ENCODE measurements around the gene CFAP53.
A peak's percentile ranks its signal among the peaks of the same experiment; 100 is the strongest.

Gene CFAP53

GRCh38 chr18:50266248-50266704, at the start of gene CFAP53:
CFAP53 (minus strand) TSS chr18:50266495; CDS start chr18:50266404, 91 bp downstream.
- H3K79me2 ChIP-seq (ENCODE audit: low read length): no peaks in the 10 kb centered on the region
- H3K9me3 ChIP-seq (replicated peaks; ENCODE audit: insufficient read depth, low read length): no peaks in the 10 kb centered on the region
- no peaks in the 10 kb centered on the region for H3K27me3 ChIP-seq (replicated peaks; ENCODE audit: insufficient read depth, low read length)
- H3F3A ChIP-seq (ENCODE audit: insufficient read depth, low read length): peaks cover 20% of the 10 kb centered on the region; the same call in 1 of the 2 replicates
- TF ChIP-seq EZH2 (optimal IDR thresholded peaks at IDR 0.05; ENCODE audit: low read depth, low read length) (no peak), CTCF (IDR thresholded peaks at IDR 0.05; ENCODE audit: low read length) (no peak), EZH2phosphoT487 (IDR thresholded peaks at IDR 0.05; ENCODE audit: low read length) (no peak)
- peak within 1 kb of the TSS; percentile 74 for H3K4me3 ChIP-seq (ENCODE audit: low read length)
- H3K27ac ChIP-seq (ENCODE audit: low read length): peak within 1 kb of the TSS; percentile 33; the same call in 1 of the 2 replicates
- peak within 1 kb of the TSS; percentile 74 for H2AFZ ChIP-seq (ENCODE audit: low read length)
- no peaks in the 10 kb centered on the region for H3K9me2 ChIP-seq (replicated peaks; ENCODE audit: insufficient read depth, low read length)
- no peaks in the 10 kb centered on the region for H4K20me1 ChIP-seq (ENCODE audit: insufficient read depth, low read length)
- peaks cover 16% of the 10 kb centered on the region; the same call in 1 of the 2 replicates for H3K4me1 ChIP-seq (ENCODE audit: low read length)
- H3K36me3 ChIP-seq (replicated peaks; ENCODE audit: insufficient read depth, low read length): no peaks in the 10 kb centered on the region
- peak; percentile 91 for DNase-seq
- peak within 1 kb of the TSS; percentile 63 for H3K4me2 ChIP-seq (ENCODE audit: low read depth, low read length)
- peak within 1 kb of the TSS; percentile 36; the same call in 1 of the 2 replicates for H3K9ac ChIP-seq (ENCODE audit: low read length)

- Histone ChIP-seq H3K4me3 (ENCODE audit: low read length) (peak overlapping the region; percentile 21), H3K27ac (ENCODE audit: low read length) (peak overlapping the region; percentile 97), H3F3A (ENCODE audit: insufficient read depth, low read length) (peaks cover 43% of the 10 kb centered on the region), H3K4me2 (ENCODE audit: low read depth, low read length) (peak overlapping the region; percentile 60), H3K9me2 (replicated peaks; ENCODE audit: insufficient read depth, low read length) (no peaks in the 10 kb centered on the region), H3K36me3 (replicated peaks; ENCODE audit: insufficient read depth, low read length) (no peaks in the 10 kb centered on the region), H3K4me1 (ENCODE audit: low read length) (peaks cover 62% of the 10 kb centered on the region), H2AFZ (ENCODE audit: low read length) (peak overlapping the region; percentile 39; the same call in 1 of the 2 replicates), H3K79me2 (ENCODE audit: low read length) (no peaks in the 10 kb centered on the region), H4K20me1 (ENCODE audit: insufficient read depth, low read length) (no peaks in the 10 kb centered on the region), H3K27me3 (replicated peaks; ENCODE audit: insufficient read depth, low read length) (no peaks in the 10 kb centered on the region), H3K9ac (ENCODE audit: low read length) (peak overlapping the region; percentile 18; the same call in 1 of the 2 replicates), H3K9me3 (replicated peaks; ENCODE audit: insufficient read depth, low read length) (no peaks in the 10 kb centered on the region)
- peak; percentile 80 for DNase-seq
- TF ChIP-seq EZH2phosphoT487 (IDR thresholded peaks at IDR 0.05; ENCODE audit: low read length) (no peak), EZH2 (optimal IDR thresholded peaks at IDR 0.05; ENCODE audit: low read depth, low read length) (no peak), CTCF (IDR thresholded peaks at IDR 0.05; ENCODE audit: low read length) (no peak)
Observed at GRCh38 chr18:50315100-50315871, 49.0 kb upstream of the CFAP53 start.

- H3K9me2 ChIP-seq (replicated peaks; ENCODE audit: insufficient read depth, low read length): no peaks in the 10 kb centered on the region
- H3K9ac ChIP-seq (ENCODE audit: low read length): no peak overlapping the region
- no peaks in the 10 kb centered on the region for H4K20me1 ChIP-seq (ENCODE audit: insufficient read depth, low read length)
- H3K36me3 ChIP-seq (replicated peaks; ENCODE audit: insufficient read depth, low read length): no peaks in the 10 kb centered on the region
- no peak for DNase-seq
- H3K4me1 ChIP-seq (ENCODE audit: low read length): peaks cover 59% of the 10 kb centered on the region
- 0 out of 2 replicates have a peak overlapping the region, but pooled peaks have one; percentile 11 for H2AFZ ChIP-seq (ENCODE audit: low read length)
- H3K27ac ChIP-seq (ENCODE audit: low read length): peak overlapping the region; percentile 97; the same call in 1 of the 2 replicates
- TF ChIP-seq EZH2phosphoT487 (IDR thresholded peaks at IDR 0.05; ENCODE audit: low read length): no peak
- no peak for TF ChIP-seq CTCF (IDR thresholded peaks at IDR 0.05; ENCODE audit: low read length)
- no peak for TF ChIP-seq EZH2 (optimal IDR thresholded peaks at IDR 0.05; ENCODE audit: low read depth, low read length)
- peaks cover 43% of the 10 kb centered on the region for H3F3A ChIP-seq (ENCODE audit: insufficient read depth, low read length)
- no peaks in the 10 kb centered on the region for H3K27me3 ChIP-seq (replicated peaks; ENCODE audit: insufficient read depth, low read length)
- H3K79me2 ChIP-seq (ENCODE audit: low read length): no peaks in the 10 kb centered on the region
- no peaks in the 10 kb centered on the region for H3K9me3 ChIP-seq (replicated peaks; ENCODE audit: insufficient read depth, low read length)
- H3K4me2 ChIP-seq (ENCODE audit: low read depth, low read length): 0 out of 2 replicates have a peak overlapping the region, but pooled peaks have one; percentile 60
- H3K4me3 ChIP-seq (ENCODE audit: low read length): no peak overlapping the region
Observed at GRCh38 chr18:50313873-50314460, 47.7 kb upstream of the CFAP53 start.
